Measurements from ENCODE around the gene LGALS16.

The LGALS16 gene
- long read RNA-seq = 0 reads

GRCh38 chr19:39655613-39656012 is at the start of gene LGALS16:
Gene LGALS16, plus strand, starts transcription at chr19:39655913. Its CDS starts 49 bp downstream, at chr19:39655962.
- no peak for DNase-seq (ENCODE audit: low read depth in 1 of 2, low spot score in 1 of 2)
- H3K4me3 ChIP-seq (replicated peaks; ENCODE audit: insufficient read depth, low read length) = no peak within 1 kb of the TSS
- no peaks in the 10 kb centered on the region for H3K27me3 ChIP-seq (ENCODE audit: insufficient read depth, poor library complexity, severe bottlenecking)
- no peak within 1 kb of the TSS for H3K27ac ChIP-seq (replicated peaks)
- TF ChIP-seq GABPA (IDR thresholded peaks at IDR 0.05; ENCODE audit: low read depth) = no peak
- no peak for TF ChIP-seq SPI1 (IDR thresholded peaks at IDR 0.05; ENCODE audit: borderline replicate concordance, low read depth)
- TF ChIP-seq POLR2AphosphoS5 (IDR thresholded peaks at IDR 0.05; ENCODE audit: low read depth) = no peak
- TF ChIP-seq, protein P1, sequence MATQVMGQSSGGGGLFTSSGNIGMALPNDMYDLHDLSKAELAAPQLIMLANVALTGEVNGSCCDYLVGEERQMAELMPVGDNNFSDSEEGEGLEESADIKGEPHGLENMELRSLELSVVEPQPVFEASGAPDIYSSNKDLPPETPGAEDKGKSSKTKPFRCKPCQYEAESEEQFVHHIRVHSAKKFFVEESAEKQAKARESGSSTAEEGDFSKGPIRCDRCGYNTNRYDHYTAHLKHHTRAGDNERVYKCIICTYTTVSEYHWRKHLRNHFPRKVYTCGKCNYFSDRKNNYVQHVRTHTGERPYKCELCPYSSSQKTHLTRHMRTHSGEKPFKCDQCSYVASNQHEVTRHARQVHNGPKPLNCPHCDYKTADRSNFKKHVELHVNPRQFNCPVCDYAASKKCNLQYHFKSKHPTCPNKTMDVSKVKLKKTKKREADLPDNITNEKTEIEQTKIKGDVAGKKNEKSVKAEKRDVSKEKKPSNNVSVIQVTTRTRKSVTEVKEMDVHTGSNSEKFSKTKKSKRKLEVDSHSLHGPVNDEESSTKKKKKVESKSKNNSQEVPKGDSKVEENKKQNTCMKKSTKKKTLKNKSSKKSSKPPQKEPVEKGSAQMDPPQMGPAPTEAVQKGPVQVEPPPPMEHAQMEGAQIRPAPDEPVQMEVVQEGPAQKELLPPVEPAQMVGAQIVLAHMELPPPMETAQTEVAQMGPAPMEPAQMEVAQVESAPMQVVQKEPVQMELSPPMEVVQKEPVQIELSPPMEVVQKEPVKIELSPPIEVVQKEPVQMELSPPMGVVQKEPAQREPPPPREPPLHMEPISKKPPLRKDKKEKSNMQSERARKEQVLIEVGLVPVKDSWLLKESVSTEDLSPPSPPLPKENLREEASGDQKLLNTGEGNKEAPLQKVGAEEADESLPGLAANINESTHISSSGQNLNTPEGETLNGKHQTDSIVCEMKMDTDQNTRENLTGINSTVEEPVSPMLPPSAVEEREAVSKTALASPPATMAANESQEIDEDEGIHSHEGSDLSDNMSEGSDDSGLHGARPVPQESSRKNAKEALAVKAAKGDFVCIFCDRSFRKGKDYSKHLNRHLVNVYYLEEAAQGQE (IDR thresholded peaks at IDR 0.05; ENCODE audit: insufficient replicate concordance, low read depth) = no peak
- TF ChIP-seq, protein P2, sequence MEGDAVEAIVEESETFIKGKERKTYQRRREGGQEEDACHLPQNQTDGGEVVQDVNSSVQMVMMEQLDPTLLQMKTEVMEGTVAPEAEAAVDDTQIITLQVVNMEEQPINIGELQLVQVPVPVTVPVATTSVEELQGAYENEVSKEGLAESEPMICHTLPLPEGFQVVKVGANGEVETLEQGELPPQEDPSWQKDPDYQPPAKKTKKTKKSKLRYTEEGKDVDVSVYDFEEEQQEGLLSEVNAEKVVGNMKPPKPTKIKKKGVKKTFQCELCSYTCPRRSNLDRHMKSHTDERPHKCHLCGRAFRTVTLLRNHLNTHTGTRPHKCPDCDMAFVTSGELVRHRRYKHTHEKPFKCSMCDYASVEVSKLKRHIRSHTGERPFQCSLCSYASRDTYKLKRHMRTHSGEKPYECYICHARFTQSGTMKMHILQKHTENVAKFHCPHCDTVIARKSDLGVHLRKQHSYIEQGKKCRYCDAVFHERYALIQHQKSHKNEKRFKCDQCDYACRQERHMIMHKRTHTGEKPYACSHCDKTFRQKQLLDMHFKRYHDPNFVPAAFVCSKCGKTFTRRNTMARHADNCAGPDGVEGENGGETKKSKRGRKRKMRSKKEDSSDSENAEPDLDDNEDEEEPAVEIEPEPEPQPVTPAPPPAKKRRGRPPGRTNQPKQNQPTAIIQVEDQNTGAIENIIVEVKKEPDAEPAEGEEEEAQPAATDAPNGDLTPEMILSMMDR (IDR thresholded peaks at IDR 0.05; ENCODE audit: insufficient read depth, low read length) = no peak

DNA sequence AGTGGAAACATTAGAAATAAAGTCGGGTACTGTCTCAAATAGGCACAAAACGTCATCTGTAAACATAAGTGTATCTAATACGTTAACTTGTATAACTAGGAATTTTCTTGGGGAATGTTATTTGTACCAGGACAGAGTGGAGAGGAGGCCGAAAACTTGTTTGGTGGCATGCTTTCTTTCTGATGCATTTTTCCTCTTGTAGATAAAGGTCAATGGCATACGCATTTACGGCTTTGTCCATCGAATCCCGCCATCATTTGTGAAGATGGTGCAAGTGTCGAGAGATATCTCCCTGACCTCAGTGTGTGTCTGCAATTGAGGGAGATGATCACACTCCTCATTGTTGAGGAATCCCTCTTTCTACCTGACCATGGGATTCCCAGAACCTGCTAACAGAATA is 48.7 kb upstream of the LGALS16 start:
- H3K27me3 ChIP-seq (ENCODE audit: insufficient read depth, poor library complexity, severe bottlenecking) = no peaks in the 10 kb centered on the region
- TF ChIP-seq, protein P2 (IDR thresholded peaks at IDR 0.05; ENCODE audit: insufficient read depth, low read length) = no peak
- TF ChIP-seq, protein P1 (IDR thresholded peaks at IDR 0.05; ENCODE audit: insufficient replicate concordance, low read depth) = no peak
- TF ChIP-seq POLR2AphosphoS5 (IDR thresholded peaks at IDR 0.05; ENCODE audit: low read depth) (no peak), GABPA (IDR thresholded peaks at IDR 0.05; ENCODE audit: low read depth) (no peak), SPI1 (IDR thresholded peaks at IDR 0.05; ENCODE audit: borderline replicate concordance, low read depth) (no peak)
- no peak overlapping the region for H3K27ac ChIP-seq (replicated peaks)
- H3K4me3 ChIP-seq (replicated peaks; ENCODE audit: insufficient read depth, low read length) = no peak overlapping the region
- DNase-seq (ENCODE audit: low read depth in 1 of 2, low spot score in 1 of 2) = no peak

- Histone ChIP-seq H3K4me3 (replicated peaks; ENCODE audit: insufficient read depth, low read length) (no peak overlapping the region), H3K27me3 (ENCODE audit: insufficient read depth, poor library complexity, severe bottlenecking) (no peaks in the 10 kb centered on the region), H3K27ac (replicated peaks) (no peak overlapping the region)
- TF ChIP-seq, protein P1 (IDR thresholded peaks at IDR 0.05; ENCODE audit: insufficient replicate concordance, low read depth) = no peak
- TF ChIP-seq, protein P2 (IDR thresholded peaks at IDR 0.05; ENCODE audit: insufficient read depth, low read length) = no peak
- TF ChIP-seq SPI1 (IDR thresholded peaks at IDR 0.05; ENCODE audit: borderline replicate concordance, low read depth) = no peak
- TF ChIP-seq POLR2AphosphoS5 (IDR thresholded peaks at IDR 0.05; ENCODE audit: low read depth) = no peak
- no peak for TF ChIP-seq GABPA (IDR thresholded peaks at IDR 0.05; ENCODE audit: low read depth)
- no peak for DNase-seq (ENCODE audit: low read depth in 1 of 2, low spot score in 1 of 2)
Observed at GRCh38 chr19:39607561-39607960, 48.2 kb upstream of the LGALS16 start.

All from HL-60 (cell line).